ENCODE results near the gene NKD1. TPM values are rescaled to one million over a fixed set of nuclear protein-coding genes. Genes with fewer than 3 reads are reported as not detected.

Gene NKD1
- total and polyA plus RNA-seq, 7 donors: under 0.01 to 18.0 (median 6.7) TPM

- H3K27me3 ChIP-seq: no peaks in the 10 kb centered on the region
Measured at GRCh38 chr16:50505714-50506542, 42.3 kb upstream of the NKD1 start.

GRCh38 chr16:50506543-50506937 lies 41.7 kb upstream of the NKD1 start:
- WGBS, 2 donors: 93 to 94% methylated on average over 4 of the region's 4 CpGs
- no peaks in the 10 kb centered on the region for H3K36me3 ChIP-seq
- no peaks in the 10 kb centered on the region for H3K27me3 ChIP-seq
- no peak for TF ChIP-seq POLR2AphosphoS5 (IDR thresholded peaks at IDR 0.05)
- no peak for TF ChIP-seq EP300 (IDR thresholded peaks at IDR 0.05)
- TF ChIP-seq POLR2A (IDR thresholded peaks at IDR 0.05): no peak
- DNase-seq: no peak
- no peaks in the 10 kb centered on the region for H3K4me1 ChIP-seq
- no peak overlapping the region for H3K27ac ChIP-seq
- intact Hi-C loops (cut with DNase I): no loop called here
- H3K4me3 ChIP-seq: no peak overlapping the region
- no peaks in the 10 kb centered on the region for H3K9me3 ChIP-seq

More at GRCh38 chr16:50505714-50506542, 42.3 kb upstream of the NKD1 start:
- Histone ChIP-seq H3K27ac (no peak overlapping the region), H3K36me3 (no peaks in the 10 kb centered on the region), H3K4me3 (no peak overlapping the region), H3K4me1 (no peaks in the 10 kb centered on the region), H3K9me3 (no peaks in the 10 kb centered on the region)
- 71 to 81% methylated on average over 13 of the region's 13 CpGs for whole genome bisulfite sequencing, 2 donors
- intact Hi-C loops (cut with DNase I): no loop called here
- TF ChIP-seq POLR2A (IDR thresholded peaks at IDR 0.05) (no peak), POLR2AphosphoS5 (IDR thresholded peaks at IDR 0.05) (no peak), EP300 (IDR thresholded peaks at IDR 0.05) (no peak), CTCF (IDR thresholded peaks at IDR 0.05) (no peak)
- DNase-seq: no peak

GRCh38 chr16:50507397-50507796 lies 40.8 kb upstream of the NKD1 start:
- no peak for TF ChIP-seq POLR2A (IDR thresholded peaks at IDR 0.05)
- TF ChIP-seq EP300 (IDR thresholded peaks at IDR 0.05): no peak
- no peak for TF ChIP-seq CTCF (IDR thresholded peaks at IDR 0.05)
- TF ChIP-seq POLR2AphosphoS5 (IDR thresholded peaks at IDR 0.05): no peak
- Histone ChIP-seq H3K36me3 (no peaks in the 10 kb centered on the region), H3K9me3 (no peaks in the 10 kb centered on the region), H3K4me1 (no peaks in the 10 kb centered on the region), H3K27me3 (no peaks in the 10 kb centered on the region), H3K27ac (no peak overlapping the region), H3K4me3 (no peak overlapping the region)
- DNase-seq: no peak
- intact Hi-C loops (cut with DNase I): no loop called here
- WGBS, 2 donors: 74 to 81% methylated on average over 3 of the region's 3 CpGs

- no peak for DNase-seq
- Histone ChIP-seq H3K27me3 (no peaks in the 10 kb centered on the region), H3K4me3 (no peak overlapping the region), H3K27ac (no peak overlapping the region), H3K9me3 (peaks cover 0 to 3% (median 0%) of the 10 kb centered on the region in 4 donors), H3K4me1 (no peaks in the 10 kb centered on the region), H3K36me3 (no peaks in the 10 kb centered on the region)
- 62 to 68% methylated on average over 10 of the region's 10 CpGs for WGBS, 2 donors
- intact Hi-C loops (cut with DNase I): no loop called here
- TF ChIP-seq EP300 (IDR thresholded peaks at IDR 0.05): no peak
- no peak for TF ChIP-seq POLR2AphosphoS5 (IDR thresholded peaks at IDR 0.05)
- no peak for TF ChIP-seq CTCF (IDR thresholded peaks at IDR 0.05)
- TF ChIP-seq POLR2A (IDR thresholded peaks at IDR 0.05): no peak
Measured at GRCh38 chr16:50509521-50510341, 38.5 kb upstream of the NKD1 start.

- Histone ChIP-seq H3K9me3 (peaks cover 0 to 14% (median 0%) of the 10 kb centered on the region in 4 donors), H3K4me1 (no peaks in the 10 kb centered on the region), H3K27ac (no peak overlapping the region), H3K4me3 (no peak overlapping the region), H3K27me3 (no peaks in the 10 kb centered on the region), H3K36me3 (no peaks in the 10 kb centered on the region)
- DNase-seq: no peak
- intact Hi-C loops (cut with DNase I): no loop called here
- TF ChIP-seq POLR2AphosphoS5 (IDR thresholded peaks at IDR 0.05) (no peak), CTCF (IDR thresholded peaks at IDR 0.05) (no peak), EP300 (IDR thresholded peaks at IDR 0.05) (no peak), POLR2A (IDR thresholded peaks at IDR 0.05) (no peak)
- 89% methylated on average over 1 of the region's 1 CpG for whole genome bisulfite sequencing, 2 donors
Measured at GRCh38 chr16:50515218-50515617, 33.0 kb upstream of the NKD1 start.

All from sigmoid colon (tissue), 7 donors.